ENCODE data around the gene EHHADH. TPM values are rescaled to one million over a fixed set of nuclear protein-coding genes. Genes with fewer than 3 reads are reported as not detected.
"Not testable (repeated sequence)": the region's sequence is repeated elsewhere in the genome, so short reads cannot be mapped to it uniquely, and the experiment has no call there.

EHHADH gene
- total RNA-seq, 1 donor from 2014 or later, result 6.2 TPM

DNA sequence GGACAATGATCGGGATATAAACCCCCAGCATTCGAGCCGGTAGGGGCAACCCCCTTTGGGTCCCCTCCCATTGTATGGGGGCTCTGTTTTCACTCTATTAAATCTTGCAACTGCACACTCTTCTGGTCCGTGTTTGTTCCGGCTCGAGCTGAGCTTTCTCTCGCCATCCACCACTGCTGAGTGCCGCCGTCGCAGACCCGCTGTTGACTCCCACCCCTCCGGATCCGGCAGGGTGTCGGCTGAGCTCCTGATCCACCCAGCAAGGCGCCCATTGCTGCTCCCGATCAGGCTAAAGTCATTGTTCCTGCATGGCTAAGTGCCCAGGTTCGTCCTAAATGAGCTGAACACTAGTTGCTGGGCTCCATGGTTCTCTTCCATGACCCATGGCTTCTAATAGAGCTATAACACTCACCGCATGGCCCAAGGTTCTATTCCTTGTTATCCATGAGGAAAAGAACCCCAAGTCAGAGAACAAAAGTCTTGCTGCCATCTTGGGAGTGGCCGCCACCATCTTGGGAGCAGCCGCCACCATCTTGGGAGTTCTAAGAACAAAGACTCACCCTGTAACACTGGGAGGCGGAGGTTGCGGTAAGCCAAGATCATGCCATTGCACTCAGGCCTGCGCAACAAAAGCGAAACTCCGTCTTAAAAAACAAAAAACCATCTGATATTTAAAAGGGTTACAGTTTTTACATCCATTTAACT, 11.2 kb upstream of the EHHADH start:
- TF ChIP-seq, protein P1, sequence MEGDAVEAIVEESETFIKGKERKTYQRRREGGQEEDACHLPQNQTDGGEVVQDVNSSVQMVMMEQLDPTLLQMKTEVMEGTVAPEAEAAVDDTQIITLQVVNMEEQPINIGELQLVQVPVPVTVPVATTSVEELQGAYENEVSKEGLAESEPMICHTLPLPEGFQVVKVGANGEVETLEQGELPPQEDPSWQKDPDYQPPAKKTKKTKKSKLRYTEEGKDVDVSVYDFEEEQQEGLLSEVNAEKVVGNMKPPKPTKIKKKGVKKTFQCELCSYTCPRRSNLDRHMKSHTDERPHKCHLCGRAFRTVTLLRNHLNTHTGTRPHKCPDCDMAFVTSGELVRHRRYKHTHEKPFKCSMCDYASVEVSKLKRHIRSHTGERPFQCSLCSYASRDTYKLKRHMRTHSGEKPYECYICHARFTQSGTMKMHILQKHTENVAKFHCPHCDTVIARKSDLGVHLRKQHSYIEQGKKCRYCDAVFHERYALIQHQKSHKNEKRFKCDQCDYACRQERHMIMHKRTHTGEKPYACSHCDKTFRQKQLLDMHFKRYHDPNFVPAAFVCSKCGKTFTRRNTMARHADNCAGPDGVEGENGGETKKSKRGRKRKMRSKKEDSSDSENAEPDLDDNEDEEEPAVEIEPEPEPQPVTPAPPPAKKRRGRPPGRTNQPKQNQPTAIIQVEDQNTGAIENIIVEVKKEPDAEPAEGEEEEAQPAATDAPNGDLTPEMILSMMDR (IDR thresholded peaks at IDR 0.05; ENCODE audit: unreplicated experiment), result no peak
- H3K4me1 Mint-ChIP-seq (ENCODE audit: low read depth), result peaks cover 6% of the 10 kb centered on the region
- no peak overlapping the region for H3K4me3 Mint-ChIP-seq (ENCODE audit: low read depth)
- H3K27me3 Mint-ChIP-seq, result peaks cover 3% of the 10 kb centered on the region
- no peak for DNase-seq (ENCODE audit: low spot score, unreplicated experiment)
- no peaks in the 10 kb centered on the region for H3K36me3 Mint-ChIP-seq (ENCODE audit: insufficient read depth)
- no peak overlapping the region for H3K27ac Mint-ChIP-seq
- no peaks in the 10 kb centered on the region for H3K9me3 Mint-ChIP-seq (ENCODE audit: low read depth)

DNA sequence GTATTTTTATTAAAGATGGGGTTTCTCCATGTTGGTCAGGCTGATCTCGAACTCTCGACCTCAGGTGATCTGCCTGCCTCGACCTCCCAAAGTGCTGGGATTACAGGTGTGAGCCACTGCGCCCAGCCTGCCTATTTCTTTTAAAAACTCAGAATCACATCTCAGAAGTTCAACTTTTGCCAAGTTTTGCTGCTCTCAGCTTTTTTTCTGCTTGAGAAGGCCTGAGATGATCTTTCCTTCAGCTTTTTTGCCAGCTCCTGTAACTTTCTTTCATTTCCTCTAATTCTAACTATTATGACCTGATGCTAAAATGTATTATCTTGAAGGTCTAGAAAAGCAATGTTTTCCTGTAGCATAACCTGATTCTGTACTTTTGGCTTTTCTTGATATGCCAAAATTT, 9.6 kb upstream of the EHHADH start:
- TF ChIP-seq, protein P1 (IDR thresholded peaks at IDR 0.05; ENCODE audit: unreplicated experiment), result no peak
- Mint-ChIP-seq H3K4me1 (ENCODE audit: low read depth) (peaks cover 4% of the 10 kb centered on the region), H3K4me3 (ENCODE audit: low read depth) (no peak overlapping the region), H3K36me3 (ENCODE audit: insufficient read depth) (peaks cover 2% of the 10 kb centered on the region), H3K27ac (no peak overlapping the region), H3K9me3 (ENCODE audit: low read depth) (peaks cover 2% of the 10 kb centered on the region), H3K27me3 (no peaks in the 10 kb centered on the region)
- DNase-seq (ENCODE audit: low spot score, unreplicated experiment), result no peak

DNA sequence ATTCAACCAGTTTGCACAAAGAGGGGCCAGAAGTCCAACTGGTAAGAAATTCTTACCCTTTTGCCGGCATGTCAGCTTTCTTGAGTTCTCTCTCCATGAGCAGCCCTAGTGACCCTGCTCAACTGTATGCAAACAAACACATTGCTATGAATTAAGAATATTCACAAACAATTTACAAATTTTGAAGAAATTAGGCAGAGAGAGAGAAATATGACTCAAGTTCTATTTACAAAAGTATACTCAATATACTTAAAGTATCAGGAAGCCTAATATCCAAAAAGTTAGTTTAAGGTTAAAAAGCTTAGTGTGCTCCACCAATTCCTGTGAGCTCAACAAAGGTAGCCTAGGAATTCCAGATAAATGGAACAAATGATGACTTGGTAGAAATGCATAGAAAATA, 3.5 kb upstream of the EHHADH start:
- Mint-ChIP-seq H3K4me3 (ENCODE audit: low read depth) (no peak overlapping the region), H3K36me3 (ENCODE audit: insufficient read depth) (peaks cover 3% of the 10 kb centered on the region), H3K4me1 (ENCODE audit: low read depth) (peaks cover 5% of the 10 kb centered on the region), H3K9me3 (ENCODE audit: low read depth) (peaks cover 17% of the 10 kb centered on the region), H3K27ac (no peak overlapping the region), H3K27me3 (no peaks in the 10 kb centered on the region)
- TF ChIP-seq, protein P1 (IDR thresholded peaks at IDR 0.05; ENCODE audit: unreplicated experiment), result no peak
- no peak for DNase-seq (ENCODE audit: low spot score, unreplicated experiment)

DNA sequence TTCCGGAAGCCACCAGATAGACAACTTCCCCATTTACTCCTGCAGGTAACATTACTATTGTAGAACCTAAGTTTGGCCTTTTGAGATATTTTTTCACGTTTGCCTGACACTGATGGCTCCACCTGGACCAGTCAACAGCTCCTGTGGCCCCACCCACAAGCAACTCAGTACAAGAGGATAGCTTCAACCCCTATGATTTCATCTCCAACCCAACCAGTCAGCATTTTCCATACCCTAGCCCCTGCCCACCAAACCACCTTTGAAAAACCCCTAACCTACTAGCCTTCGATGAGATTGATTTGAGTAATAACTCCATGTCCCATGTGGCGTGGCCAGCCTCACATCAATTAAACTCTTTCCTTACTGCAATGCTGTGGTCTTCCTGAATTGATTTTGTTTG, 950 bp upstream of the EHHADH start:
- H3K27ac Mint-ChIP-seq, result no peak overlapping the region
- peaks cover 26% of the 10 kb centered on the region for H3K4me1 Mint-ChIP-seq (ENCODE audit: low read depth)
- peaks cover 17% of the 10 kb centered on the region for H3K9me3 Mint-ChIP-seq (ENCODE audit: low read depth)
- DNase-seq (ENCODE audit: low spot score, unreplicated experiment), result no peak
- H3K4me3 Mint-ChIP-seq (ENCODE audit: low read depth), result peak overlapping the region; percentile 33
- H3K27me3 Mint-ChIP-seq, result no peaks in the 10 kb centered on the region
- peaks cover 3% of the 10 kb centered on the region for H3K36me3 Mint-ChIP-seq (ENCODE audit: insufficient read depth)
- TF ChIP-seq, protein P1 (IDR thresholded peaks at IDR 0.05; ENCODE audit: unreplicated experiment), result no peak

DNA sequence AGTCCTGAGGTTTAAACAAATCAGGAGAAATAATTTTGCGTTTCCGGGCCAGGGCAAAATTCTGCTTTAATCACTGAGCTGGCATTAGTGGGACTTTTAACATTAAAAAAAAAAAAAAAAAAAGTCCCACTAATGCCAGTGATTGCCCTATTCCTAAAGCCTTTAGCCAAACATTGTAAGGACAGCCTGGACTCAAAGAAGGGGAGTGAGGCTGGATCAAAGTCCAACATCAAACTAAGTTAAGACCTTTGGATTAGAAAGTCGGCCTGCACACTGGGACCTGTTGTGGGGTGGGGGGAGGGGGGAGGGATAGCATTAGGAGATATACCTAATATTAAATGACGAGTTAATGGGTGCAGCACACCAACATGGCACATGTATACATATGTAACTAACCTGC, 716 bp downstream of the EHHADH start:
- H3K4me1 Mint-ChIP-seq (ENCODE audit: low read depth), result peaks cover 27% of the 10 kb centered on the region
- not testable (repeated sequence) for H3K27ac Mint-ChIP-seq, H3K27me3 Mint-ChIP-seq

DNA sequence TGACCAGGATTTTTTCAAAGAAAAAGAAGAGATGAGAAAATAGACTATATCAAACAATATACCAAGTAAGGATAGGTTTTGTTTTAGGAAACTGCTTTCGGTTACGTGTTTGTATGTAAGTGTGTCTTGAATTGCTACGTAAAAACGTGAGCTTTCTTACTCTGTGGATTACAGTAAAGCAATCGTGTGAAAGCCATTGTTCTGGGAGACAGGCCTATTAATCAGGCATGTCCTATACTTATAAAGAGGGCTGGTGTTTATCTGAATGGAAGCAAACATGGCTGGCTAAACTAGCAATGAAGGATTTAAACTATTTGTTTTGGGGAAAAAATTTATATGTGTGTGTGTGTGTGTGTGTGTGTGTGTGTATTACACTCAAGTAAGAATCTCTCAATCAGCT, 2.6 kb downstream of the EHHADH start:
- peak overlapping the region; percentile 75 for H3K27ac Mint-ChIP-seq
- no peak for DNase-seq (ENCODE audit: low spot score, unreplicated experiment)
- peaks cover 5% of the 10 kb centered on the region for H3K36me3 Mint-ChIP-seq (ENCODE audit: insufficient read depth)
- H3K4me3 Mint-ChIP-seq (ENCODE audit: low read depth), result peak overlapping the region; percentile 56
- peaks cover 11% of the 10 kb centered on the region for H3K9me3 Mint-ChIP-seq (ENCODE audit: low read depth)
- H3K27me3 Mint-ChIP-seq, result no peaks in the 10 kb centered on the region
- peaks cover 27% of the 10 kb centered on the region for H3K4me1 Mint-ChIP-seq (ENCODE audit: low read depth)
- TF ChIP-seq, protein P1 (IDR thresholded peaks at IDR 0.05; ENCODE audit: unreplicated experiment), result no peak

More for the DNA sequence above, 716 bp downstream of the EHHADH start:
- Mint-ChIP-seq H3K9me3 (ENCODE audit: low read depth) (peaks cover 14% of the 10 kb centered on the region), H3K4me3 (ENCODE audit: low read depth) (peak overlapping the region; percentile 37)
- not testable (repeated sequence) for DNase-seq (ENCODE audit: low spot score, unreplicated experiment); H3K36me3 Mint-ChIP-seq (ENCODE audit: insufficient read depth)
